ENCODE measurements around the gene AKAP8L. TPM values are rescaled to one million over a fixed set of nuclear protein-coding genes. Genes with fewer than 3 reads are reported as not detected.

The AKAP8L gene
- total and polyA plus RNA-seq, 9 of the 15 experiments (the other 6 are each of a cell fraction or from before 2014, with no cell fraction given): 2.4 to 116 (median 70.7) TPM

DNA sequence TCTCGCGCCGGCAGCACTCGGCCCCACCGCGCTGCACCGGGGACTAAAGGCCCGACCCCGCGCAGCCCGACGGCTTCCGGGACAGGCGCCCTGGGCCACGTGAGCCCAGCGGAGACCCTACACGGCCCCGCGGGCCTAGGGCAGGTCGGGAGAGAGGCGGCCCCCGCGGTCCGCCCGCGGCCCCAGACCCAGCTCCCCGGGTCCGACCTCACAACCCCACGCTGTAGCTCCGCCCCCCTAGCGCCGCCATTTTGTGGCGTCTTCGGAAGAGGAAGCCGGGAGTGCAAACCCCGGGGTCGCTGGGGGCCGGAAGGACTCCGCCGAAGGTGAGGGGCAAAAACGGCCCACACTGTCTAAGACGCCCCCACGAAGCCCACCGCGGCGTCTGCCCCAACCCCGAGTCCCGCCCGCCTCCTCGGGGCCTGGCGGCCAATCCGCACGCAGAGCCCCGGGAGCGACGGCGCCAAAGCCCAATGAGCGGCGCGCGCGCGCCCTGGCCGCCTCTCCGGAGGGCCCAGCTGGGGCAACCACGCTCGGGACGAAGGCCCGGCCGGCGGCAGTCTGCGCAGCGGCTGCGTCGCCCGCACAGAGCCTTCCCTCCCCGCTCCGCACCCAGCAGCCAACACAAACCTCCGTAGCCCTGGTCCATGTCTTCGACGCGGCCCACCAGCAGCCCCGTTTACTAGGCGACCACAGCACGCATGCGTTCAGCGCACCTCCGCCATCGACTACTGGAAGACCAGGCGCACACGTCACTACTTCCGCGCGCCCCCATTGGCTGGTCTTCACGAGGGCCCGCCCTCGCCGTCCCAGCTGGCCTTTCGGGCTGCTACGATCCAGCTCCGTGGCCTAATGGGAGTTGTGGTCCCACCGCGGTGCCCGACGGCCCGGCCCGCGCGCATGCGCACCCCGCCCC lies 39.4 kb downstream of the AKAP8L start, which contains the start of gene AKAP8 (continued):
- no peak for TF ChIP-seq NFIC (IDR thresholded peaks at IDR 0.05)
- TF ChIP-seq, protein P1, sequence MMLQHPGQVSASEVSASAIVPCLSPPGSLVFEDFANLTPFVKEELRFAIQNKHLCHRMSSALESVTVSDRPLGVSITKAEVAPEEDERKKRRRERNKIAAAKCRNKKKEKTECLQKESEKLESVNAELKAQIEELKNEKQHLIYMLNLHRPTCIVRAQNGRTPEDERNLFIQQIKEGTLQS (IDR thresholded peaks at IDR 0.05): no peak
- TF ChIP-seq, protein P1 (CRISPR knock-in tag; conservative IDR thresholded peaks at IDR 0.05): no peak
- TF ChIP-seq, protein P2, sequence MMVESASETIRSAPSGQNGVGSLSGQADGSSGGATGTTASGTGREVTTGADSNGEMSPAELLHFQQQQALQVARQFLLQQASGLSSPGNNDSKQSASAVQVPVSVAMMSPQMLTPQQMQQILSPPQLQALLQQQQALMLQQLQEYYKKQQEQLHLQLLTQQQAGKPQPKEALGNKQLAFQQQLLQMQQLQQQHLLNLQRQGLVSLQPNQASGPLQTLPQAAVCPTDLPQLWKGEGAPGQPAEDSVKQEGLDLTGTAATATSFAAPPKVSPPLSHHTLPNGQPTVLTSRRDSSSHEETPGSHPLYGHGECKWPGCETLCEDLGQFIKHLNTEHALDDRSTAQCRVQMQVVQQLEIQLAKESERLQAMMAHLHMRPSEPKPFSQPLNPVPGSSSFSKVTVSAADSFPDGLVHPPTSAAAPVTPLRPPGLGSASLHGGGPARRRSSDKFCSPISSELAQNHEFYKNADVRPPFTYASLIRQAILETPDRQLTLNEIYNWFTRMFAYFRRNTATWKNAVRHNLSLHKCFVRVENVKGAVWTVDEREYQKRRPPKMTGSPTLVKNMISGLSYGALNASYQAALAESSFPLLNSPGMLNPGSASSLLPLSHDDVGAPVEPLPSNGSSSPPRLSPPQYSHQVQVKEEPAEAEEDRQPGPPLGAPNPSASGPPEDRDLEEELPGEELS (CRISPR knock-in tag; IDR thresholded peaks at IDR 0.05; ENCODE audit: borderline replicate concordance): no peak; the same call in 1 of the 2 replicates
- no peak for TF ChIP-seq ZNF165 (CRISPR knock-in tag; IDR thresholded peaks at IDR 0.05; ENCODE audit: borderline replicate concordance)
- TF ChIP-seq SRSF3 (IDR thresholded peaks at IDR 0.05; ENCODE audit: insufficient read depth, low read length): no peak
- no peak for TF ChIP-seq ADNP (tag; IDR thresholded peaks at IDR 0.05)
- TF ChIP-seq RBM34 (IDR thresholded peaks at IDR 0.05; ENCODE audit: borderline replicate concordance, insufficient read depth, low read length): no peak
- TF ChIP-seq MYBL2 (IDR thresholded peaks at IDR 0.05; ENCODE audit: low read depth): no peak
- no peak for TF ChIP-seq MYBL2 (CRISPR knock-in tag; IDR thresholded peaks at IDR 0.05; ENCODE audit: borderline replicate concordance)
- TF ChIP-seq SAP30 (IDR thresholded peaks at IDR 0.05; ENCODE audit: borderline replicate concordance, insufficient read depth, low read depth, low read length, poor library complexity, severe bottlenecking): no peak
- TF ChIP-seq TCF7L2 (IDR thresholded peaks at IDR 0.05; ENCODE audit: low read depth, low read length): no peak
- TF ChIP-seq EZH2 (IDR thresholded peaks at IDR 0.05; ENCODE audit: borderline replicate concordance, low read depth, low read length): no peak
- TF ChIP-seq POLR2B (IDR thresholded peaks at IDR 0.05; ENCODE audit: low read depth, partially characterized antibody): peak; percentile 88
- no peak; a peak in 2 of 4 replicates for TF ChIP-seq TEAD1 (CRISPR knock-in tag; IDR thresholded peaks at IDR 0.05)
- TF ChIP-seq ZFP1 (CRISPR knock-in tag; IDR thresholded peaks at IDR 0.05): no peak
- TF ChIP-seq, protein P3, sequence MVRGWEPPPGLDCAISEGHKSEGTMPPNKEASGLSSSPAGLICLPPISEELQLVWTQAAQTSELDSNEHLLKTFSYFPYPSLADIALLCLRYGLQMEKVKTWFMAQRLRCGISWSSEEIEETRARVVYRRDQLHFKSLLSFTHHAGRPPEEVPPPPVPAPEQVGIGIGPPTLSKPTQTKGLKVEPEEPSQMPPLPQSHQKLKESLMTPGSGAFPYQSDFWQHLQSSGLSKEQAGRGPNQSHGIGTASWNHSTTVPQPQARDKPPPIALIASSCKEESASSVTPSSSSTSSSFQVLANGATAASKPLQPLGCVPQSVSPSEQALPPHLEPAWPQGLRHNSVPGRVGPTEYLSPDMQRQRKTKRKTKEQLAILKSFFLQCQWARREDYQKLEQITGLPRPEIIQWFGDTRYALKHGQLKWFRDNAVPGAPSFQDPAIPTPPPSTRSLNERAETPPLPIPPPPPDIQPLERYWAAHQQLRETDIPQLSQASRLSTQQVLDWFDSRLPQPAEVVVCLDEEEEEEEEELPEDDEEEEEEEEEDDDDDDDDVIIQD (CRISPR knock-in tag; IDR thresholded peaks at IDR 0.05): no peak
- TF ChIP-seq, protein P4, sequence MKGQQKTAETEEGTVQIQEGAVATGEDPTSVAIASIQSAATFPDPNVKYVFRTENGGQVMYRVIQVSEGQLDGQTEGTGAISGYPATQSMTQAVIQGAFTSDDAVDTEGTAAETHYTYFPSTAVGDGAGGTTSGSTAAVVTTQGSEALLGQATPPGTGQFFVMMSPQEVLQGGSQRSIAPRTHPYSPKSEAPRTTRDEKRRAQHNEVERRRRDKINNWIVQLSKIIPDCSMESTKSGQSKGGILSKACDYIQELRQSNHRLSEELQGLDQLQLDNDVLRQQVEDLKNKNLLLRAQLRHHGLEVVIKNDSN (CRISPR knock-in tag; IDR thresholded peaks at IDR 0.05): 0 out of 2 replicates have a peak, but pooled peaks have one; percentile 18
- TF ChIP-seq KDM4B (IDR thresholded peaks at IDR 0.05; ENCODE audit: borderline replicate concordance in 2 of 2, low read depth in 1 of 2): no peak
